ENCODE measurements around the gene DMP1.

DNA sequence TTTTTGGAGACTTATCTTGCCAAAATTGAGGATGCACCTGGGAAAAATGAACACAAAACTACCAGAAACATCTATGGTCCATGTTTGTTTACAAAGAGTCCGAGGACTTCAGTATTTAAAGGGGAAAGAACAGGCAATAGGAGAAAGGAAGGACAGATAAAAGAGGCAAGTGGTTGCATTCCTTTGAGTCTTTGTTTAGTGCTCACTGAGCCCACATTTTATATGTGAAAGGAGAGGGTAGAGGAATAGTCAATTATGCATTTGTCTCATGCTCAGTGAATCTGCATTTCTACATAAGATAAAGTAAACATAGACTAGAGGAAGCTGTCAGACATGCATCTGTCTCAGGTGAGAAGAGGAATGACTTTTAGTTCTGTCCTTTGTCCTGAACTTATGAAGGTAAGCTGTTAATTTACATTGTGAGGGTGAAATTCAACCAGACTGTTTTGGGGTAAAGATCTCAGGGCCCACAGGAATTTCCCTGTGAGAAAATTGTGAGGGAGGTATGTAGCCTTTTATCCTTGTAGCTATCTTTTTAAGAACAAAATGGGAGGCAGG, 4.5 kb downstream of the DMP1 start:
- TF ChIP-seq SIN3A (IDR thresholded peaks at IDR 0.05; ENCODE audit: borderline replicate concordance, insufficient read depth, low read length) (no peak), POLR2AphosphoS5 (IDR thresholded peaks at IDR 0.05; ENCODE audit: low read depth, low read length) (no peak), TAF1 (IDR thresholded peaks at IDR 0.05; ENCODE audit: borderline replicate concordance, insufficient read depth, low read length) (no peak)
- TF ChIP-seq, protein P1, sequence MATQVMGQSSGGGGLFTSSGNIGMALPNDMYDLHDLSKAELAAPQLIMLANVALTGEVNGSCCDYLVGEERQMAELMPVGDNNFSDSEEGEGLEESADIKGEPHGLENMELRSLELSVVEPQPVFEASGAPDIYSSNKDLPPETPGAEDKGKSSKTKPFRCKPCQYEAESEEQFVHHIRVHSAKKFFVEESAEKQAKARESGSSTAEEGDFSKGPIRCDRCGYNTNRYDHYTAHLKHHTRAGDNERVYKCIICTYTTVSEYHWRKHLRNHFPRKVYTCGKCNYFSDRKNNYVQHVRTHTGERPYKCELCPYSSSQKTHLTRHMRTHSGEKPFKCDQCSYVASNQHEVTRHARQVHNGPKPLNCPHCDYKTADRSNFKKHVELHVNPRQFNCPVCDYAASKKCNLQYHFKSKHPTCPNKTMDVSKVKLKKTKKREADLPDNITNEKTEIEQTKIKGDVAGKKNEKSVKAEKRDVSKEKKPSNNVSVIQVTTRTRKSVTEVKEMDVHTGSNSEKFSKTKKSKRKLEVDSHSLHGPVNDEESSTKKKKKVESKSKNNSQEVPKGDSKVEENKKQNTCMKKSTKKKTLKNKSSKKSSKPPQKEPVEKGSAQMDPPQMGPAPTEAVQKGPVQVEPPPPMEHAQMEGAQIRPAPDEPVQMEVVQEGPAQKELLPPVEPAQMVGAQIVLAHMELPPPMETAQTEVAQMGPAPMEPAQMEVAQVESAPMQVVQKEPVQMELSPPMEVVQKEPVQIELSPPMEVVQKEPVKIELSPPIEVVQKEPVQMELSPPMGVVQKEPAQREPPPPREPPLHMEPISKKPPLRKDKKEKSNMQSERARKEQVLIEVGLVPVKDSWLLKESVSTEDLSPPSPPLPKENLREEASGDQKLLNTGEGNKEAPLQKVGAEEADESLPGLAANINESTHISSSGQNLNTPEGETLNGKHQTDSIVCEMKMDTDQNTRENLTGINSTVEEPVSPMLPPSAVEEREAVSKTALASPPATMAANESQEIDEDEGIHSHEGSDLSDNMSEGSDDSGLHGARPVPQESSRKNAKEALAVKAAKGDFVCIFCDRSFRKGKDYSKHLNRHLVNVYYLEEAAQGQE (IDR thresholded peaks at IDR 0.05; ENCODE audit: insufficient read depth in 1 of 2, low read depth in 2 of 2, low read length in 2 of 2), result no peak; a peak in 1 of 4 replicates
